ENCODE measurements around the gene USP48.

USP48 gene

GRCh38 chr1:21663951-21664805 lies 118.8 kb downstream of the USP48 start:
- DNase-seq (ENCODE audit: low read depth), result no peak
- no peak overlapping the region for H3K4me3 ChIP-seq (ENCODE audit: low read depth, low read length)
- TF ChIP-seq CTCF (conservative IDR thresholded peaks at IDR 0.05; ENCODE audit: low read depth, low read length), result no peak

DNA sequence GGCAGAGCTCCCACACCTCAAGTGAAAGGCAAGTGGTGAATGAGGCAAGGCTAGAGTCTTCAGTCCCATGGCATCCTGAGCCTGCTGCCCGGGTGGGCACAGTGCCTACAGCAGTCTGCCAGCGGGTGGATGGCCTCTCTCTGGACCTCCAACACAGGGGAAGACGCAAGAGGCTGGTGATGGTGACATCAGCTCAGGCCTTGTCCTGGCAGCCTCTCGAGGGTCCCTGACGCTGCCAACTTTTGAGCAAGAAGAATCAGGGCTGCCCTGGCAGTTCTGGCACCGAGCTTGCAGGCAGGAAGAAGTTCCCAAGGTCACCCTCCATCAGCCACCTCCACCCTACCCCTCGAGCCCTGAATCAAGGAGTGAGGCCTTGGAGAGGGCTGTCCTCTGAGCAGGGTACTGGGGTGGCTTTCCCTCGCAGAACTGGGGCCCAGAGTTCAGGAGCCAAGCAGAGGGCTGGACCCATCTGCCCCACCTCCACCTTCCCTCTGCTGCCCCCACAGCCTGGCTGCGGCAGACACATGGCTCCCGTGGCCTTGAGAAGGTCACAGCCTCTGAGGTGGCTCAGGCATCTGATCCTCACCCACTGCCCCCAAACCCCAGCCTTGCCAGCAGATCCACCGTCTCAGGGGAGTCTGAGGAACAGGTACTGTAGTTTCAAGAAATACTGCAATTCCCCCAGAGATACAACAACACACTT lies 119.5 kb downstream of the USP48 start:
- no peak for DNase-seq (ENCODE audit: low read depth)
- no peak overlapping the region for H3K4me3 ChIP-seq (ENCODE audit: low read depth, low read length)
- TF ChIP-seq CTCF (conservative IDR thresholded peaks at IDR 0.05; ENCODE audit: low read depth, low read length), result no peak

- H3K4me3 ChIP-seq (ENCODE audit: low read depth, low read length), result no peak overlapping the region
- no peak for DNase-seq (ENCODE audit: low read depth)
- TF ChIP-seq CTCF (conservative IDR thresholded peaks at IDR 0.05; ENCODE audit: low read depth, low read length), result no peak
These were observed 120.3 kb downstream of the USP48 start for GRCh38 chr1:21662426-21663247.

- no peak for TF ChIP-seq CTCF (conservative IDR thresholded peaks at IDR 0.05; ENCODE audit: low read depth, low read length)
- DNase-seq (ENCODE audit: low read depth), result no peak
- no peak overlapping the region for H3K4me3 ChIP-seq (ENCODE audit: low read depth, low read length)
These were observed 121.1 kb downstream of the USP48 start for GRCh38 chr1:21661886-21662285.

GRCh38 chr1:21659924-21660326 lies 123.0 kb downstream of the USP48 start:
- no peak for DNase-seq (ENCODE audit: low read depth)
- H3K4me3 ChIP-seq (ENCODE audit: low read depth, low read length), result no peak overlapping the region
- no peak for TF ChIP-seq CTCF (conservative IDR thresholded peaks at IDR 0.05; ENCODE audit: low read depth, low read length)

DNA sequence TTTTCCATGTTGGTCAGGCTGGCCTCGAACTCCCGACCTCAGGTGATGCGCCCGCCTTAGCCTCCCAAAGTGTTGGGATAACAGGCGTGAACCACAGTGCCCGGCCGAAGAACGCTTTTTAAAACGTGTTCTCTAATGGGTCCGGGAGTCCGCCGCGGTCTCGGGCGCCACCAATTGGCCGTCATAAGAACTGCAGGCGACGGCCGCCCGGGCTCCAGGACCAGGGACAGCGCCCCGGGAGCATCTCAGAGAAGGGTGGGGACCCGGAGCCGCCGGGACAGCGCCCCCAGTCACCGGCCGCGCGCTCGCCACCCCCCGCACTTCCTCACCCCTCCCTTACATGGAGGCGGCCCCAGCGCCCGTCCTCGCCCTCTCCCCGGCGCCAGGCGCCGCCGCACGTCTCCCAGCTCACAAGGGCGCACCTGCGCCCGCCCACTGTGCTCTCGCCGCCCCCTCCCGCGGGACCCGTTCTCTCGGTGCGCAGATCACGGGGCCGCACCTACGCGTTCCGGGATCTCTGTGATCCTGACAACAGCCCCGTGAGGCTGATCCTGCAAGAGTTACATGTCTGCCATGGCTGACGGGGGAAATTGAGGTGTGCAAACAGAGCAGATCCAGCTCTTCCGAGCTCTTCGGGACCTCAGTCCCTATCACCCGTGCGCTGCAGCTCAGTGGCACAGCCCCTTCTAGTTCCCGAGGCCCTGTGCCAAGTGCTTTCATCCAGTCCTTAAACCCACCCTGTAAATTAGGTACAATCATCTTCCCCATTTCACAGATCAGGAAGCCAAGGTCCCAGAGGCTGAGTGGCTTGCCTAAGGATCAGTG lies 123.6 kb downstream of the USP48 start:
- DNase-seq (ENCODE audit: low read depth), result peak; percentile 59
- peak; percentile 80 for TF ChIP-seq CTCF (conservative IDR thresholded peaks at IDR 0.05; ENCODE audit: low read depth, low read length)
- no peak overlapping the region for H3K4me3 ChIP-seq (ENCODE audit: low read depth, low read length)

All from choroid plexus epithelial cell (primary cell).